ENCODE measurements around the gene RDX. TPM values are rescaled to one million over a fixed set of nuclear protein-coding genes. Genes with fewer than 3 reads are reported as not detected.

RDX gene
- total and polyA plus RNA-seq, 9 of the 15 experiments (the other 6 are each of a cell fraction or from before 2014, with no cell fraction given), result 35.6 to 62.1 (median 54.3) TPM

Other genes with a start within 250 kb of the RDX start
- gene ZC3H12C, start 203.2 kb downstream of the RDX start, total RNA-seq (2014; rRNA removed), result 1.8 and 2.0 TPM in 2 replicates
- gene ZC3H12C, start 203.2 kb downstream of the RDX start, total RNA-seq (2014; rRNA removed; fragmentation: Illumina TruSeq; extraction: Trizol), result 3.7 and 4.5 TPM in 2 replicates
- 3.9 and 5.0 TPM in 2 replicates for gene ZC3H12C, start 203.2 kb downstream of the RDX start, total RNA-seq (2015; rRNA removed; fragmentation: Illumina TruSeq; extraction: Trizol)
- 3.9 and 4.7 TPM in 2 replicates for gene ZC3H12C, start 203.2 kb downstream of the RDX start, total RNA-seq (2021)
- 4.3 and 5.9 TPM in 2 replicates for gene ZC3H12C, start 203.2 kb downstream of the RDX start, polyA plus RNA-seq (2011; rRNA removed)
- gene ZC3H12C, start 203.2 kb downstream of the RDX start, polyA plus RNA-seq (2014; fragmentation: Illumina TruSeq; extraction: Trizol), result 2.8 and 3.3 TPM in 2 replicates
- under 1 TPM; 0.56 to 0.69 TPM for gene ZC3H12C, start 203.2 kb downstream of the RDX start, polyA plus RNA-seq (2014; fragmentation: Nextera tagmentation; extraction: Ambion mirVana)
- gene ZC3H12C, start 203.2 kb downstream of the RDX start, polyA plus RNA-seq (2014; rRNA removed), result 1.7 and 2.2 TPM in 2 replicates
- gene FDX1, start 133.3 kb upstream of the RDX start, total RNA-seq (2014; rRNA removed), result 9.7 and 11.4 TPM in 2 replicates
- gene FDX1, start 133.3 kb upstream of the RDX start, total RNA-seq (2014; rRNA removed; fragmentation: Illumina TruSeq; extraction: Trizol), result 13.2 and 14.5 TPM in 2 replicates
- gene FDX1, start 133.3 kb upstream of the RDX start, total RNA-seq (2015; rRNA removed; fragmentation: Illumina TruSeq; extraction: Trizol), result 9.8 and 11.8 TPM in 2 replicates
- 12.9 and 14.3 TPM in 2 replicates for gene FDX1, start 133.3 kb upstream of the RDX start, total RNA-seq (2021)
- 7.9 and 13.0 TPM in 2 replicates for gene FDX1, start 133.3 kb upstream of the RDX start, polyA plus RNA-seq (2011; rRNA removed)
- 7.3 and 7.5 TPM in 2 replicates for gene FDX1, start 133.3 kb upstream of the RDX start, polyA plus RNA-seq (2014; fragmentation: Illumina TruSeq; extraction: Trizol)
- 1 to 10 TPM; 6.4 to 6.9 TPM for gene FDX1, start 133.3 kb upstream of the RDX start, polyA plus RNA-seq (2014; fragmentation: Nextera tagmentation; extraction: Ambion mirVana)
- gene FDX1, start 133.3 kb upstream of the RDX start, polyA plus RNA-seq (2014; rRNA removed), result 9.7 and 10.7 TPM in 2 replicates

Measured in K562 (cell line).